ENCODE results near the gene TMEM163. TPM values are rescaled to one million over a fixed set of nuclear protein-coding genes. Genes with fewer than 3 reads are reported as not detected.

Gene TMEM163
- total RNA-seq, 3 donors from 2014 or later, result 0.41 to 1.5 (median 0.60) TPM

GRCh38 chr2:134675314-134675713 lies 43.5 kb downstream of the TMEM163 start:
- ATAC-seq, result no peak
- TF ChIP-seq CTCF (IDR thresholded peaks at IDR 0.05), result no peak

GRCh38 chr2:134674687-134675086 lies 44.1 kb downstream of the TMEM163 start:
- ATAC-seq (no peak), DNase-seq (no peak)
- no peaks in the 10 kb centered on the region for H3K36me3 ChIP-seq (ENCODE audit: low read depth)
- H3K4me3 ChIP-seq, result no peak overlapping the region
- H3K9me3 ChIP-seq, result no peaks in the 10 kb centered on the region
- H3K4me1 ChIP-seq (ENCODE audit: low read depth), result no peaks in the 10 kb centered on the region
- intact Hi-C loops (cut with DNase I, micrococcal nuclease), result no loop called here
- TF ChIP-seq CTCF (IDR thresholded peaks at IDR 0.05), result no peak

More at GRCh38 chr2:134675314-134675713, 43.5 kb downstream of the TMEM163 start:
- Histone ChIP-seq H3K4me1 (ENCODE audit: low read depth) (no peaks in the 10 kb centered on the region), H3K9me3 (no peaks in the 10 kb centered on the region), H3K36me3 (ENCODE audit: low read depth) (no peaks in the 10 kb centered on the region), H3K4me3 (no peak overlapping the region)
- no peak for DNase-seq
- intact Hi-C loops (cut with DNase I, micrococcal nuclease), result no loop called here

GRCh38 chr2:134671513-134671912 lies 47.3 kb downstream of the TMEM163 start:
- Histone ChIP-seq H3K9me3 (no peaks in the 10 kb centered on the region), H3K36me3 (ENCODE audit: low read depth) (no peaks in the 10 kb centered on the region), H3K4me3 (no peak overlapping the region), H3K4me1 (ENCODE audit: low read depth) (no peaks in the 10 kb centered on the region)
- ATAC-seq, result peak; percentile 11
- intact Hi-C loops (cut with DNase I, micrococcal nuclease), result no loop called here
- no peak for TF ChIP-seq CTCF (IDR thresholded peaks at IDR 0.05)
- DNase-seq, result no peak

GRCh38 chr2:134670955-134671354 lies 47.8 kb downstream of the TMEM163 start:
- DNase-seq (no peak), ATAC-seq (peak; percentile 14)
- H3K9me3 ChIP-seq, result no peaks in the 10 kb centered on the region
- no peak for TF ChIP-seq CTCF (IDR thresholded peaks at IDR 0.05)
- intact Hi-C loops (cut with DNase I, micrococcal nuclease), result no loop called here
- H3K4me3 ChIP-seq, result no peak overlapping the region
- no peaks in the 10 kb centered on the region for H3K4me1 ChIP-seq (ENCODE audit: low read depth)
- H3K36me3 ChIP-seq (ENCODE audit: low read depth), result no peaks in the 10 kb centered on the region

- Histone ChIP-seq H3K9me3 (no peaks in the 10 kb centered on the region), H3K36me3 (ENCODE audit: low read depth) (no peaks in the 10 kb centered on the region), H3K4me3 (no peak overlapping the region), H3K4me1 (ENCODE audit: low read depth) (no peaks in the 10 kb centered on the region)
- intact Hi-C loops (cut with DNase I, micrococcal nuclease), result no loop called here
- DNase-seq (peak in 1 of 3 donors; percentile 33), ATAC-seq (peak; percentile 68)
- no peak for TF ChIP-seq CTCF (IDR thresholded peaks at IDR 0.05)
These were observed 48.8 kb downstream of the TMEM163 start for GRCh38 chr2:134669731-134670669.
